Tibial artery (tissue), 4 donors: ENCODE measurements around the gene HHATL.

Source experiments
- DNase-seq, 2 donors: peaks; one replicate each; pipeline ENCODE4 v3.0.0-alpha.2; 2019
- H3K27ac ChIP-seq, 2 donors: fragments of 200-600 bp; sonication (generic) in 1 of 2; 1 replicate in 1 of 2; 2 replicates in 1 of 2; pipeline ENCODE4 v1.5.1; 2018 to 2019; ENCODE audit warnings: mild to moderate bottlenecking in 1 of 2
- H3K27me3 ChIP-seq, 2 donors: fragments of 200-600 bp; sonication (generic) in 1 of 2; one replicate each; pipeline versions ENCODE4 v1.5.1 to v1.6.0; 2016 to 2019
- H3K36me3 ChIP-seq, 3 donors: fragments of 200-600 bp; sonication (generic) in 2 of 3; one replicate each; pipeline ENCODE4 v1.5.1; 2016 to 2019; ENCODE audit warnings: mild to moderate bottlenecking in 2 of 3
- H3K4me1 ChIP-seq, 4 donors: fragments of 200-600 bp; sonication (generic) in 2 of 4; 1 replicate in 3 of 4; 2 replicates in 1 of 4; pipeline ENCODE4 v1.5.1; 2016 to 2019
- H3K4me3 ChIP-seq, 2 donors: fragments of 200-600 bp; sonication (generic) in 1 of 2; 1 replicate in 1 of 2; 2 replicates in 1 of 2; pipeline ENCODE4 v1.5.1; 2018 to 2019; ENCODE audit warnings: mild to moderate bottlenecking in 2 of 2
- H3K9me3 ChIP-seq, 3 donors: fragments of 200-600 bp; sonication (generic) in 1 of 3; one replicate each; pipeline ENCODE4 v1.5.1; 2016 to 2019
- intact Hi-C: fragments of 100-400 bp; cut with DNase I; formaldehyde crosslinking; loops from one replicate; pipeline ENCODE4 v1.15.0; 2023; ENCODE audit warnings: low total_unique reads
- TF ChIP-seq, protein P1 (sequence below), 2 experiments: fragments of 200-600 bp in 1 of 2; fragments of 450-650 bp in 1 of 2; IDR thresholded peaks; one replicate each; pipeline ENCODE4 v1.5.1; 2017 to 2019; ENCODE audit warnings: antibody characterized with exemption in 2 of 2, mild to moderate bottlenecking in 1 of 2, moderate library complexity in 1 of 2

HHATL gene

DNA sequence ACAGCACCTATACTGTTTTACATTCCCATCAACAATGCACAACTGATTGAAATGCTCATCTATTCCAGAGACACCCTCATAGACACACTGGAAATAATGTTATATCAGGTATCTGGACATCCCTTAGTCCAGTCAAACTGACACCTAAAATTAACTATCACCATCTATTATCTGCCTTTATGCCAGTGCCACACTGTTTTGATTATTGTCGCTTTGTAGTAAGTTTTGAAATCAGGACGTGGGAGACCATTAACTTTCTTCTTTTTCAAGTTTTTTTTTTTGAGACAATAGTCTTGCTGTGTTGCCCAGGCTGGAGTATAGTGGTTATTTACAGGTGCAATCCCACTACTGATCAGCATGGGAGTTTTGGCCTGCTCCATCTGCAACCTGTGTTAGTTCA lies 26.7 kb downstream of the HHATL start:
- TF ChIP-seq, protein P1, sequence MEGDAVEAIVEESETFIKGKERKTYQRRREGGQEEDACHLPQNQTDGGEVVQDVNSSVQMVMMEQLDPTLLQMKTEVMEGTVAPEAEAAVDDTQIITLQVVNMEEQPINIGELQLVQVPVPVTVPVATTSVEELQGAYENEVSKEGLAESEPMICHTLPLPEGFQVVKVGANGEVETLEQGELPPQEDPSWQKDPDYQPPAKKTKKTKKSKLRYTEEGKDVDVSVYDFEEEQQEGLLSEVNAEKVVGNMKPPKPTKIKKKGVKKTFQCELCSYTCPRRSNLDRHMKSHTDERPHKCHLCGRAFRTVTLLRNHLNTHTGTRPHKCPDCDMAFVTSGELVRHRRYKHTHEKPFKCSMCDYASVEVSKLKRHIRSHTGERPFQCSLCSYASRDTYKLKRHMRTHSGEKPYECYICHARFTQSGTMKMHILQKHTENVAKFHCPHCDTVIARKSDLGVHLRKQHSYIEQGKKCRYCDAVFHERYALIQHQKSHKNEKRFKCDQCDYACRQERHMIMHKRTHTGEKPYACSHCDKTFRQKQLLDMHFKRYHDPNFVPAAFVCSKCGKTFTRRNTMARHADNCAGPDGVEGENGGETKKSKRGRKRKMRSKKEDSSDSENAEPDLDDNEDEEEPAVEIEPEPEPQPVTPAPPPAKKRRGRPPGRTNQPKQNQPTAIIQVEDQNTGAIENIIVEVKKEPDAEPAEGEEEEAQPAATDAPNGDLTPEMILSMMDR (IDR thresholded peaks at IDR 0.05) = no peak
- Histone ChIP-seq H3K36me3 (no peaks in the 10 kb centered on the region), H3K4me1 (no peaks in the 10 kb centered on the region), H3K9me3 (peaks cover 0 to 2% (median 0%) of the 10 kb centered on the region in 3 donors), H3K27ac (no peak overlapping the region), H3K27me3 (no peaks in the 10 kb centered on the region), H3K4me3 (no peak overlapping the region)
- intact Hi-C loops = no loop called here
- no peak for DNase-seq

DNA sequence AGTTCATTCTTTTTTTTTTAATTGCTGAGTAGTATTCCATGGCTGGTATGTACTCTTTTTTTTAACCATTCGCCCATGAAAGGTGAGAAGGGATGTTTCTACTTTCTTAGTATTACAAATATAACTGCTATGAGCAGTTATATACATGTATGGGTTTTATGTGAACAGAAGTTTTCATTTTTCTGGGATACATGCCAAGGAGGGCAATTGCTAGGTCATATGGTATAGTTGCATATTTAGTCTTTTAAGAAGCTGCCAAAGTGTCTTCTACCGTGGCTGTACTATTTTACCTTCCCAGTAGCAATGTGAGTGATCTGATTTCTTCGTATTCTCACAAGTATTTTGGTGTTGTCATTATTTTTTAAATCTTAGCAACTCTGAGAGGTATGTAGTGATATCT lies 28.5 kb downstream of the HHATL start:
- Histone ChIP-seq H3K4me3 (no peak overlapping the region), H3K36me3 (no peaks in the 10 kb centered on the region), H3K4me1 (no peaks in the 10 kb centered on the region), H3K9me3 (peaks cover 0 to 2% (median 0%) of the 10 kb centered on the region in 3 donors), H3K27me3 (no peaks in the 10 kb centered on the region), H3K27ac (no peak overlapping the region)
- TF ChIP-seq, protein P1 (IDR thresholded peaks at IDR 0.05) = no peak
- no peak for DNase-seq
- intact Hi-C loops = no loop called here

DNA sequence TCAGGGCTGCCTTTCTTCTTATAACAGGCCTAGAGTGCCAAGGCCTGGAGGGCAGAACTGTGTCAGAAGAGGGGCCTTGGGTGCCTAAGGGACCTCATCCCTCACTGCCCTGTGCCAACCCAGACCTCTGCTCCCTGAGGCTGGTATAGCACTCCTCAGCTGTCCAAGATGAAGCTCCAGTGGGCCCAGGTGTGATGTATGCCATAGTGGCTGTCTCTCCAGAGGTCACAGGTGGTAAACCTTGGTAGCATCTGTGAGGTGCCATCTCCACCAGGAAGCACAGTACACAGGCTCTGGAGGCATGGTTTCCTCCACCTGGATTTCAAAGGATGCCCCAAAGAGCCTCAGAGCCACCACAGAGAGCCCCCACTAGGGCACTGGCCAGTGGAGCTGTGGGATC lies 29.5 kb downstream of the HHATL start:
- Histone ChIP-seq H3K4me3 (no peak overlapping the region), H3K4me1 (peaks cover 0 to 2% (median 0%) of the 10 kb centered on the region in 4 donors), H3K27ac (no peak overlapping the region), H3K9me3 (peaks cover 0 to 2% (median 0%) of the 10 kb centered on the region in 3 donors), H3K36me3 (no peaks in the 10 kb centered on the region), H3K27me3 (no peaks in the 10 kb centered on the region)
- intact Hi-C loops = no loop called here
- peak in 1 of 2 donors; percentile 51 for DNase-seq
- TF ChIP-seq, protein P1 (IDR thresholded peaks at IDR 0.05) = no peak

DNA sequence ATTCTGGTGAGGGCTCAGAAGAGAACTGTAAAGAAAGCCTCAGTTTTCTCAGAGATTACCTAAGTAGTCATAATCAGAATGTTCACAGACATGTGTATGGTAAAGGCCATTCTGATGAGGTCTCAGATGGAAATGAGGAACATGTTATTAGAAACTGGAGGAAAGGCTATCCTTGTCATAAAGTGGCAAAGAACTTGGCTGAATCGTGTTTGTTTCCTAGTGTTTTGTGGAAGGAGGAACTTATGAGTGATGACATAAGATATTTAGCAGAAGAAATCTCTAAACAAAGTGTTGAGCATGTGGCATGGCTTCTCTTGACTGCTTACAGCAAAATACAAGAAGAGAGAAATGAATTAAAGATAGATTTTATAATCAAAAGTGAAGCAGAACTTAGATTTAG lies 30.1 kb downstream of the HHATL start:
- Histone ChIP-seq H3K27me3 (no peaks in the 10 kb centered on the region), H3K4me3 (no peak overlapping the region), H3K4me1 (peaks cover 0 to 8% (median 2%) of the 10 kb centered on the region in 4 donors), H3K27ac (no peak overlapping the region), H3K9me3 (peaks cover 0 to 2% (median 0%) of the 10 kb centered on the region in 3 donors), H3K36me3 (no peaks in the 10 kb centered on the region)
- TF ChIP-seq, protein P1 (IDR thresholded peaks at IDR 0.05) = no peak
- intact Hi-C loops = no loop called here
- no peak for DNase-seq

DNA sequence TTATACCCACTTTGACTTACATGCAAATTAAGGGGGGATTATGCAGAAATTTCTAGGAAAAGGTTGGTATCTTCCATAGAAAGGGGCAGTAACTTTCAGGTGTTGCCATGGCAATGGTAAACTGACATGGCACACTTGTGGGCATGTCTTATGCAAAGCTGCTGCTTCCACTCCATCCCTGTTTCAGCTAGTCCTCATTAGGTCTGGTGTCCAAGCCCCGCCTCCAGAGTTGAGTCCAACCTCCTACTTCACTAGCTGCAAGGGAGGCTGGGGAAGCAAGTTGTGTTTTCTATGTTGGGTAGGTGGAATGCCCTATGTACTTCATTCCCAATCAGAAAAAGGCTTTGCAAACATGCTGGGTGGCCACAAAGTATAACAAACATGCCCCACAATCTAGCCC lies 31.9 kb downstream of the HHATL start:
- TF ChIP-seq, protein P1 (IDR thresholded peaks at IDR 0.05) = no peak
- intact Hi-C loops = no loop called here
- peak in 1 of 2 donors; percentile 53 for DNase-seq
- H3K36me3 ChIP-seq = no peaks in the 10 kb centered on the region
- no peak overlapping the region for H3K27ac ChIP-seq
- H3K4me3 ChIP-seq = no peak overlapping the region
- H3K9me3 ChIP-seq = no peaks in the 10 kb centered on the region
- H3K4me1 ChIP-seq = peaks cover 0 to 26% (median 20%) of the 10 kb centered on the region in 4 donors
- no peaks in the 10 kb centered on the region for H3K27me3 ChIP-seq

DNA sequence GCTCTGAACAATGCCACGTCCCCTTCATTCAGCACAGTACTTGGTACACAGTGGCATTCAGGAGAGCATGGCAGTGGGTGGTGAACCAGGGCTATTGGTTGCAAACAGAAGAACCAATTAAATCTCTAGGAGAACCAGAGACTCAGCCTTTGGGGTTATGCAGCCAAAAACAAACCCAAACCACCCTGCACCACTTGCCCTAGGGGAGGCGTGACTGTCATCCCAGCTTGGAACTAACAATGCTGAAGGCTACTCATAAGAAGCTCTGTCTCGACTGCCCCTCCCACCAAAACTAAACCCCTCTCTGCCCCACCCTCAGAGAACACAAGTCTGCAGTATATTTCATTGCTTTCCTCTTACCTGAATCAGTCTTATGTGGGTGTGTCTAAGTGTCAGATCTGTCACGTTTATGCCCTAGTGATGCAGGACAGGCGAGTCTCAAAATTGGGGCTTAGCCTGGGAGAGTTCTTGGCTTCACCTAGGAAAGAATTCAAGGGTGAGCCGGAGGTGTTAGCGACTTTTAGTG lies 32.5 kb downstream of the HHATL start:
- no peak overlapping the region for H3K4me3 ChIP-seq
- H3K4me1 ChIP-seq = peaks cover 0 to 32% (median 25%) of the 10 kb centered on the region in 4 donors
- H3K36me3 ChIP-seq = no peaks in the 10 kb centered on the region
- H3K27ac ChIP-seq = no peak overlapping the region
- intact Hi-C loops = no loop called here
- no peaks in the 10 kb centered on the region for H3K9me3 ChIP-seq
- TF ChIP-seq, protein P1 (IDR thresholded peaks at IDR 0.05) = no peak
- H3K27me3 ChIP-seq = no peaks in the 10 kb centered on the region
- peak in 1 of 2 donors; percentile 57 for DNase-seq
